MM.1S (cell line): ENCODE measurements around the gene LPCAT3.

ENCODE experiments used
- DNase-seq: peaks from one replicate; pipeline ENCODE4 v3.0.0-alpha.2; 2015
- H2AFZ ChIP-seq: fragments of 300-600 bp; sonication (generic); 2 replicates; pipeline ENCODE4 v1.6.0; 2016; ENCODE audit warnings: antibody characterized with exemption, low read length
- H3F3A ChIP-seq: fragments of 300-600 bp; sonication (generic); 2 replicates; pipeline ENCODE4 v1.6.1; 2016; ENCODE audit warnings: mild to moderate bottlenecking, antibody characterized with exemption, low read length, moderate library complexity, mixed read lengths; ENCODE audit not compliant: insufficient read depth
- H3K27ac ChIP-seq: fragments of 300-600 bp; sonication (generic); 2 replicates; pipeline ENCODE4 v1.5.1; 2016; ENCODE audit warnings: mild to moderate bottlenecking, low read length
- H3K27me3 ChIP-seq: fragments of 300-600 bp; sonication (generic); replicated peaks from 2 replicates; pipeline ENCODE4 v1.6.0; 2016; ENCODE audit warnings: low read length; ENCODE audit not compliant: insufficient read depth
- H3K36me3 ChIP-seq: fragments of 300-600 bp; sonication (generic); replicated peaks from 2 replicates; pipeline ENCODE4 v1.6.1; 2016; ENCODE audit warnings: mild to moderate bottlenecking, low read length, mixed read lengths; ENCODE audit not compliant: insufficient read depth
- H3K4me1 ChIP-seq: fragments of 300-600 bp; sonication (generic); 2 replicates; pipeline ENCODE4 v1.6.1; 2016; ENCODE audit warnings: low read length, mixed read lengths
- H3K4me2 ChIP-seq: fragments of 300-600 bp; sonication (generic); 2 replicates; pipeline ENCODE4 v1.6.0; 2016; ENCODE audit warnings: low read depth, low read length
- H3K4me3 ChIP-seq: fragments of 300-600 bp; sonication (generic); 2 replicates; pipeline ENCODE4 v1.5.1; 2016; ENCODE audit warnings: low read length, mixed read lengths
- H3K79me2 ChIP-seq: fragments of 300-600 bp; sonication (generic); 2 replicates; pipeline ENCODE4 v1.6.1; 2016; ENCODE audit warnings: mixed run types, low read length, mixed read lengths
- H3K9ac ChIP-seq: fragments of 300-600 bp; sonication (generic); 2 replicates; pipeline ENCODE4 v1.6.1; 2016; ENCODE audit warnings: low read length, mixed read lengths
- H3K9me2 ChIP-seq: fragments of 300-600 bp; sonication (generic); replicated peaks from 2 replicates; pipeline ENCODE4 v1.6.1; 2016; ENCODE audit warnings: mild to moderate bottlenecking, low read length, mixed read lengths; ENCODE audit not compliant: insufficient read depth
- H3K9me3 ChIP-seq: fragments of 300-600 bp; sonication (generic); replicated peaks from 2 replicates; pipeline ENCODE4 v1.6.1; 2016; ENCODE audit warnings: mild to moderate bottlenecking, low read length, mixed read lengths; ENCODE audit not compliant: insufficient read depth
- H4K20me1 ChIP-seq: fragments of 300-600 bp; sonication (generic); 2 replicates; pipeline ENCODE4 v1.6.1; 2016; ENCODE audit warnings: mild to moderate bottlenecking, low read length, moderate library complexity, mixed read lengths; ENCODE audit not compliant: insufficient read depth
- EZH2 ChIP-seq: fragments of 300-600 bp; sonication (generic); optimal IDR thresholded peaks from 2 replicates; pipeline ENCODE3; 2017; ENCODE audit warnings: low read depth, mild to moderate bottlenecking, antibody characterized with exemption, low read length, mixed read lengths
- EZH2phosphoT487 ChIP-seq: fragments of 300-600 bp; sonication (generic); IDR thresholded peaks from 2 replicates; pipeline ENCODE4 v1.6.1; 2018; ENCODE audit warnings: antibody characterized with exemption, low read length
- TF ChIP-seq, protein P1 (sequence below): fragments of 300-600 bp; sonication (generic); IDR thresholded peaks from 2 replicates; pipeline ENCODE4 v1.5.1; 2016; ENCODE audit warnings: antibody characterized with exemption, low read length, mixed read lengths

The LPCAT3 gene

DNA sequence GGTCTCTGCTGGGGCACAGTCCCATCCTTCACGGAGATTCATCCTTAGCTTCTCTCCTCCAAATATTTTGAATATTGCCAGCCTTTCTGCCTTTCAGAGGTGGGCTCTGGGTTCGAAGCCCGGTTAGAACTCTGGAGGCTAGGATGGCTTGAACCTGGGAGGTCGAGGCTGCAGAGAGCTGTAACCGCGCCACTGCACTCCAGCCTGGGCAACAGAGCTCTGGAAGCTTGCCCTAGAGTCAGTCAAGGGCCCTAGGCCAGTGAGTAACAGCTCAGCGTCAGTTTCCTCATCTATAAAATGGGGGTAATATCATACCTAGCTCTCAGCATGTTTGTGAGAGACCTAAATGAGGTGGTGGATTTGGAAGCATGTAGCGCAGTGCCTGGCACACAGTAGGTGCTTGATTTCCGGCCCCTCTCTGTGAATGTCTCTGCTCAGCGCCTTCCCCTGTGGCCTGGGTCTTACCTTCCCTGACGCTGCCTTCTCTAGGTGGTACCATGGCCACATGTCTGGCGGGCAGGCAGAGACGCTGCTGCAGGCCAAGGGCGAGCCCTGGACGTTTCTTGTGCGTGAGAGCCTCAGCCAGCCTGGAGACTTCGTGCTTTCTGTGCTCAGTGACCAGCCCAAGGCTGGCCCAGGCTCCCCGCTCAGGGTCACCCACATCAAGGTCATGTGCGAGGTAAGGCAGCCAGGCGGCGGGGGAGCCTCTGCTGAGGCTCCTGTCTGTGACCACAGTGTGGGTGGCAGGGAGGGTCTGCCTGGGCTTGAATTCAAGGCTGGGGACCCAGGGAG lies 63.8 kb downstream of the LPCAT3 start:
- no peak for TF ChIP-seq EZH2phosphoT487
- TF ChIP-seq, protein P1, sequence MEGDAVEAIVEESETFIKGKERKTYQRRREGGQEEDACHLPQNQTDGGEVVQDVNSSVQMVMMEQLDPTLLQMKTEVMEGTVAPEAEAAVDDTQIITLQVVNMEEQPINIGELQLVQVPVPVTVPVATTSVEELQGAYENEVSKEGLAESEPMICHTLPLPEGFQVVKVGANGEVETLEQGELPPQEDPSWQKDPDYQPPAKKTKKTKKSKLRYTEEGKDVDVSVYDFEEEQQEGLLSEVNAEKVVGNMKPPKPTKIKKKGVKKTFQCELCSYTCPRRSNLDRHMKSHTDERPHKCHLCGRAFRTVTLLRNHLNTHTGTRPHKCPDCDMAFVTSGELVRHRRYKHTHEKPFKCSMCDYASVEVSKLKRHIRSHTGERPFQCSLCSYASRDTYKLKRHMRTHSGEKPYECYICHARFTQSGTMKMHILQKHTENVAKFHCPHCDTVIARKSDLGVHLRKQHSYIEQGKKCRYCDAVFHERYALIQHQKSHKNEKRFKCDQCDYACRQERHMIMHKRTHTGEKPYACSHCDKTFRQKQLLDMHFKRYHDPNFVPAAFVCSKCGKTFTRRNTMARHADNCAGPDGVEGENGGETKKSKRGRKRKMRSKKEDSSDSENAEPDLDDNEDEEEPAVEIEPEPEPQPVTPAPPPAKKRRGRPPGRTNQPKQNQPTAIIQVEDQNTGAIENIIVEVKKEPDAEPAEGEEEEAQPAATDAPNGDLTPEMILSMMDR = no peak
- no peak for TF ChIP-seq EZH2
- Histone ChIP-seq H3K79me2 (peaks cover 89% of the 10 kb centered on the region), H4K20me1 (no peaks in the 10 kb centered on the region), H3K9ac (peak overlapping the region; percentile 23; the same call in 1 of the 2 replicates), H3K4me1 (peaks cover 75% of the 10 kb centered on the region), H3K27ac (peak overlapping the region; percentile 97; the same call in 1 of the 2 replicates), H3K4me3 (no peak overlapping the region), H3K36me3 (no peaks in the 10 kb centered on the region; the same call in 1 of the 2 replicates), H3K27me3 (no peaks in the 10 kb centered on the region), H2AFZ (no peak overlapping the region), H3F3A (peaks cover 52% of the 10 kb centered on the region), H3K4me2 (peak overlapping the region; percentile 99; the same call in 1 of the 2 replicates), H3K9me3 (no peaks in the 10 kb centered on the region), H3K9me2 (no peaks in the 10 kb centered on the region)
- no peak for DNase-seq

DNA sequence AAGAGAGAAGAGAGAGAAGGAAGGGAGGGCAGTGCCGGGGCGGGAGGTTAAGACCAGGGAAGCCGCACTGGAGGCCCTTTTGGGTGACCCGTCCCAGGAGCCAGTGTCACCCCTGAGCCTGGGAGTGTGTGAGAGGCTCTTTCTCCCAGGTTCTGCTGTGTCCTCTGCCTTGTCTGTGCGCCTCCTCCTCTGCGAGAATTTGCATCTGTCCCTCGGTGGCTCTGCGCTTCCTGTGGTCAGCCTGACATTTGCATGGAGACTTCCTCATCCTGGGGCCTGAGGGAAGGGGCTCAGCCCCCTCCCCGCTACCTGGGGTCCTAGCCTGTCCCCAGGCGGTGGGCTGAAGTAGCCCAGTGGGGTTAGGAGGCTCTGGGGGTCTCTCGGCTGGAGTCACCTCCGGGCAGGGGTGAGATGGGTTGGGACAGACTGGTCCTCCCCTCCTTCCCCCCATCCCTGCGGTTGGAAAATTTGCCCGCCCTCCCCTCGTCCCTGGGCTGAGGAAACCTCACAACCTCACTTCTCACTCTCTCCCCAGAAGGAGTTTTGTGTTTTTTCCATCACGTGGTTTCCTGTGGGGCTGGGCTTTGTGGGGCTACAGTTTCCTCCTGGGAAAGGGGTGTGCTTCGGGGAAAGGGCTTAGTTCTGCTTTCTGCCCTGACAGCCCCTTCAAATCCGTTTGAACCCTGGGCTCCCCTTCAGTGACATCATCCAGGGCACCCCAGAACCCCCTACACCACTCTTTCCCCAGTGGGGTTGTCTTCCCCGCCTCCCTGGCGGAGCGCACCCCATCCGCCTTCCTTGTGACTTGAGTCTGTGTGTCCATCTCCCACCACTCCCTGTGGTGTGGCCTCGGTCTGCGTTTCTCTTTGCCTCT lies 64.6 kb downstream of the LPCAT3 start:
- H3K4me3 ChIP-seq = peak overlapping the region; percentile 80
- no peaks in the 10 kb centered on the region for H3K9me3 ChIP-seq
- peak overlapping the region; percentile 99 for H3K4me2 ChIP-seq
- no peak overlapping the region for H2AFZ ChIP-seq
- no peak for TF ChIP-seq EZH2phosphoT487
- TF ChIP-seq EZH2 = no peak
- TF ChIP-seq, protein P1 = no peak
- no peaks in the 10 kb centered on the region for H3K27me3 ChIP-seq
- H3K36me3 ChIP-seq = no peaks in the 10 kb centered on the region; the same call in 1 of the 2 replicates
- peaks cover 85% of the 10 kb centered on the region for H3K79me2 ChIP-seq
- H4K20me1 ChIP-seq = no peaks in the 10 kb centered on the region
- H3K4me1 ChIP-seq = peaks cover 80% of the 10 kb centered on the region
- H3K9me2 ChIP-seq = no peaks in the 10 kb centered on the region
- peak overlapping the region; percentile 91 for H3K9ac ChIP-seq
- peak; percentile 82 for DNase-seq
- peak overlapping the region; percentile 97 for H3K27ac ChIP-seq
- peaks cover 52% of the 10 kb centered on the region for H3F3A ChIP-seq

DNA sequence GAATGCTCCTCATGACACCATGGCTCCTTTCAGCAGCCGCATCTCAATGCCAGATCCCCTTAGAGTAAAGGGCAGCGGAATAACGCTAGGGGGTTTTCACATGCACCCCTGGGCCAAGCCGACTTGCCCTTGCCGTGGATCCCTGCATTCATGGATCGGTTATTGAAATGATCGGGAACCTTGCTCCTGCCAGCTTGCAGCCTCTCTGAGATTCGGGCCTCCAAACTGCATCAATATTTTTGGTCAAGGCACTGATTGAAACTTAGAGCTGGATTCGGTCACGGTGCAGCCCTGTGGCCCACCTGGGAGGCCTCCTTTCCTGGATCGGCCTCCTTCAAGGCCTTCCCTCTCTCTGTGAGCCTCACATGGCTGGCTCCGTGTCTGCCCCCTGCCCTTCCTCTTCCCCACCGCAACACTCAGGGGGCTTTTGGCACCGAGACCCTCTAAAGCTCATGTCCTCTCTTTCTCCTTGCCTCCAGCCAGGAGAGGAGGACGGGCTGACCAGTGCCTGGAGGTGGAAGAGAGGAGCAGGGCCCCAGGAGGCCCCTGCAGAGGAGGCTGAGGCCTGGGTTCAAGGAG lies 65.3 kb downstream of the LPCAT3 start:
- Histone ChIP-seq H3K9me3 (no peaks in the 10 kb centered on the region), H3K9ac (peak overlapping the region; percentile 91), H3K27me3 (no peaks in the 10 kb centered on the region), H3K4me2 (peak overlapping the region; percentile 99), H3F3A (peaks cover 45% of the 10 kb centered on the region), H3K4me3 (peak overlapping the region; percentile 80), H3K79me2 (peaks cover 78% of the 10 kb centered on the region), H3K36me3 (no peaks in the 10 kb centered on the region; the same call in 1 of the 2 replicates), H3K27ac (peak overlapping the region; percentile 97), H4K20me1 (no peaks in the 10 kb centered on the region), H2AFZ (no peak overlapping the region), H3K9me2 (no peaks in the 10 kb centered on the region), H3K4me1 (peaks cover 74% of the 10 kb centered on the region)
- no peak for DNase-seq
- TF ChIP-seq EZH2 (no peak), EZH2phosphoT487 (no peak)
- TF ChIP-seq, protein P1 = no peak
